ENCODE measurements around the gene FBXL16.

FBXL16 gene

DNA sequence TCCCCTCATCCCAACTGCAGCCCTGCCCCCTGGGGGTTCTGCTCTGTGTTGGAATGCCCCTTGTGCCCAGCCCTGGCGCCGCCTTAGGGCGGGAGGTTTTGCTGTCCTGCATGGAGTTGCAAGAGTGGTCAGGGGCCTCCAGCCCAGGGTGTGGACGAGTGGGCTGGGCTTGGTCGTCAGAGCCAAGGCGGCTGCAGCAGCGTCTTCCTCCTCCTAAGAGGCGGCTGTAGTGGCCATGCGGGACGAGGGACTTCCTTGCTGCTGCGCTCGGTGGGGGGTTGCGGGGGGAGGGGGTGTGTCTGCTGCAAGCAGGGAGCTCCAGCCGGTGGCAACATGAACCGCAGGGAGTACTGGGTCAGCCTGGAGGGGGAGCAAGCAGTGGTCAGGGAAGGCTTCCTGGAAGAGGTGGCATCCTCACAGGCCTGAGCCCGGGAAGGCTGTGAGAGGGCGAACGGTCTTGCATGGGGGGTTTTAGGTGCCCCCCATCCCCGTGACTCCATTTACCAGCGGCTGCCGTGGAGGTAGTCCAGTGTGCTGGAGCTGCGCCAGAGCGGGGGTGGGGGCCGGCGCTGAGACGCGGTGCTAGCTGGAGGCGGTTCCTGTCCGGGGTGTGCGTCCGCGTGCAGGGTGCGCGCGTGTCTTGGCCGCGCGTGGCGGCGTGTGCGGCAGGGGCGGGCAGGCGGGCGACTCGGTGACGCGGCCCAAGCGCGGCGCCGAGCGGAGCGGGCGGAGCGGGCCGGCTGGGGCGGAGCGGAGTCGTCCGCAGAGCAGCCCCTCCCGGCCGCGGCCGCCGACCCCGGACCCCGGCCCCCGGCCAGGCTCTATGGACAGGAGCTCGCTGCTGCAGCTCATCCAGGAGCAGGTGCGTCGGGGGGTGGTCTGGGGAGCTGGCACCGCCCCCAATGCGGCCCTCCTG is 30.4 kb downstream of the FBXL16 start, which contains the start of gene RHBDL1:
Gene RHBDL1, plus strand, starts transcription at position 704 of the 916 bp plus-strand sequence. Its CDS starts 120 bp downstream, at position 824.
- DNase-seq (ENCODE audit: insufficient read length, low spot score) (no peak), FAIRE-seq (peak; percentile 76)
- no peak for TF ChIP-seq POU2F2 (IDR thresholded peaks at IDR 0.05; ENCODE audit: low read depth, low read length)
- TF ChIP-seq POLR2AphosphoS5 (IDR thresholded peaks at IDR 0.05; ENCODE audit: low read depth, low read length) = no peak
- TF ChIP-seq SPI1 (IDR thresholded peaks at IDR 0.05; ENCODE audit: low read depth, low read length) = no peak
- TF ChIP-seq POLR2A (IDR thresholded peaks at IDR 0.05; ENCODE audit: low read depth, low read length) = no peak

GRCh38 chr16:674214-674881 is 31.3 kb downstream of the FBXL16 start:
- FAIRE-seq = no peak
- DNase-seq (ENCODE audit: insufficient read length, low spot score) = no peak
- TF ChIP-seq POLR2A (IDR thresholded peaks at IDR 0.05; ENCODE audit: low read depth, low read length) (no peak), POU2F2 (IDR thresholded peaks at IDR 0.05; ENCODE audit: low read depth, low read length) (no peak), TAF1 (IDR thresholded peaks at IDR 0.05; ENCODE audit: low read depth, low read length) (no peak), POLR2AphosphoS5 (IDR thresholded peaks at IDR 0.05; ENCODE audit: low read depth, low read length) (no peak), SPI1 (IDR thresholded peaks at IDR 0.05; ENCODE audit: low read depth, low read length) (no peak), PAX5 (IDR thresholded peaks at IDR 0.05; ENCODE audit: insufficient read depth, low read length, severe bottlenecking) (no peak)

- FAIRE-seq (no peak), DNase-seq (ENCODE audit: insufficient read length, low spot score) (no peak)
- TF ChIP-seq POU2F2 (IDR thresholded peaks at IDR 0.05; ENCODE audit: low read depth, low read length) (no peak), SPI1 (IDR thresholded peaks at IDR 0.05; ENCODE audit: low read depth, low read length) (no peak), POLR2AphosphoS5 (IDR thresholded peaks at IDR 0.05; ENCODE audit: low read depth, low read length) (no peak), PAX5 (IDR thresholded peaks at IDR 0.05; ENCODE audit: insufficient read depth, low read length, severe bottlenecking) (no peak), TAF1 (IDR thresholded peaks at IDR 0.05; ENCODE audit: low read depth, low read length) (no peak), POLR2A (IDR thresholded peaks at IDR 0.05; ENCODE audit: low read depth, low read length) (no peak)
Observed at GRCh38 chr16:673399-673991, 32.1 kb downstream of the FBXL16 start.

DNA sequence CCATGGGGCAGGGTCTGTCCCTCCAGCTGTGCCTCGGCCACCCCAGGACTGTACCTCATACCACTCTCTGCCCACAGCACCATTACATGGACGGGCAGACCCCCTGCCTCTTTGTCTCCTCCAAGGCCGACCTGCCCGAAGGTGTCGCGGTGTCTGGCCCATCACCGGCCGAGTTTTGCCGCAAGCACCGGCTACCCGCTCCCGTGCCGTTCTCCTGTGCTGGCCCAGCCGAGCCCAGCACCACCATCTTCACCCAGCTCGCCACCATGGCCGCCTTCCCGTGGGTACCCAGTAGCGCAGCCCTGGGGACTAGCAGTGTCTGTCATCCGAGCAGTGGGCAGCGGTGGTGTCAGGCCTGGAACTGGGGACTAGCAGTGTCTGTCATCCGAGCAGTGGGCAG is 32.8 kb downstream of the FBXL16 start:
- DNase-seq (ENCODE audit: insufficient read length, low spot score) (no peak), FAIRE-seq (no peak)
- TF ChIP-seq TAF1 (IDR thresholded peaks at IDR 0.05; ENCODE audit: low read depth, low read length) (no peak), POLR2AphosphoS5 (IDR thresholded peaks at IDR 0.05; ENCODE audit: low read depth, low read length) (no peak), PAX5 (IDR thresholded peaks at IDR 0.05; ENCODE audit: insufficient read depth, low read length, severe bottlenecking) (no peak), POLR2A (IDR thresholded peaks at IDR 0.05; ENCODE audit: low read depth, low read length) (no peak), SPI1 (IDR thresholded peaks at IDR 0.05; ENCODE audit: low read depth, low read length) (no peak), POU2F2 (IDR thresholded peaks at IDR 0.05; ENCODE audit: low read depth, low read length) (no peak)

GRCh38 chr16:672371-672770 is 33.2 kb downstream of the FBXL16 start:
- DNase-seq (ENCODE audit: insufficient read length, low spot score) (no peak), FAIRE-seq (no peak)
- TF ChIP-seq POU2F2 (IDR thresholded peaks at IDR 0.05; ENCODE audit: low read depth, low read length) = no peak
- no peak for TF ChIP-seq TAF1 (IDR thresholded peaks at IDR 0.05; ENCODE audit: low read depth, low read length)

GRCh38 chr16:671353-672131 is 34.1 kb downstream of the FBXL16 start:
- no peak for DNase-seq (ENCODE audit: insufficient read length, low spot score)
- no peak for FAIRE-seq
- TF ChIP-seq TAF1 (IDR thresholded peaks at IDR 0.05; ENCODE audit: low read depth, low read length) (no peak), POLR2AphosphoS5 (IDR thresholded peaks at IDR 0.05; ENCODE audit: low read depth, low read length) (no peak), POU2F2 (IDR thresholded peaks at IDR 0.05; ENCODE audit: low read depth, low read length) (no peak), POLR2A (IDR thresholded peaks at IDR 0.05; ENCODE audit: low read depth, low read length) (no peak), SPI1 (IDR thresholded peaks at IDR 0.05; ENCODE audit: low read depth, low read length) (no peak), PAX5 (IDR thresholded peaks at IDR 0.05; ENCODE audit: insufficient read depth, low read length, severe bottlenecking) (no peak)

GRCh38 chr16:670485-671352 is 34.9 kb downstream of the FBXL16 start:
- TF ChIP-seq POLR2AphosphoS5 (IDR thresholded peaks at IDR 0.05; ENCODE audit: low read depth, low read length) (no peak), PAX5 (IDR thresholded peaks at IDR 0.05; ENCODE audit: insufficient read depth, low read length, severe bottlenecking) (no peak), TAF1 (IDR thresholded peaks at IDR 0.05; ENCODE audit: low read depth, low read length) (no peak), SPI1 (IDR thresholded peaks at IDR 0.05; ENCODE audit: low read depth, low read length) (no peak), POU2F2 (IDR thresholded peaks at IDR 0.05; ENCODE audit: low read depth, low read length) (no peak), POLR2A (IDR thresholded peaks at IDR 0.05; ENCODE audit: low read depth, low read length) (no peak)
- FAIRE-seq = no peak
- no peak for DNase-seq (ENCODE audit: insufficient read length, low spot score)

- FAIRE-seq = no peak
- no peak for TF ChIP-seq POU2F2 (IDR thresholded peaks at IDR 0.05; ENCODE audit: low read depth, low read length)
- TF ChIP-seq SPI1 (IDR thresholded peaks at IDR 0.05; ENCODE audit: low read depth, low read length) = no peak
- no peak for TF ChIP-seq POLR2AphosphoS5 (IDR thresholded peaks at IDR 0.05; ENCODE audit: low read depth, low read length)
- no peak for TF ChIP-seq TAF1 (IDR thresholded peaks at IDR 0.05; ENCODE audit: low read depth, low read length)
- TF ChIP-seq PAX5 (IDR thresholded peaks at IDR 0.05; ENCODE audit: insufficient read depth, low read length, severe bottlenecking) = no peak
- no peak for TF ChIP-seq POLR2A (IDR thresholded peaks at IDR 0.05; ENCODE audit: low read depth, low read length)
- DNase-seq (ENCODE audit: insufficient read length, low spot score) = no peak
Observed at GRCh38 chr16:669666-670065, 35.9 kb downstream of the FBXL16 start.
